Stomach (tissue), 9 donors: ENCODE data around the gene DACH1. TPM values are rescaled to one million over a fixed set of nuclear protein-coding genes. Genes with fewer than 3 reads are reported as not detected.

Experiments
- DNase-seq, 2 donors: peaks; one replicate each; pipeline versions ENCODE4 v3.0.0 to v3.0.0-alpha.2; 2013 to 2019
- H3K27ac ChIP-seq, 5 donors: fragments of 200-600 bp in 4 of 5; sonication (generic) in 4 of 5; one replicate each; pipeline ENCODE4 v1.5.1; 2013 to 2019; ENCODE audit warnings: mild to moderate bottlenecking in 1 of 5, moderate library complexity in 1 of 5
- H3K27me3 ChIP-seq, 3 donors: fragments of 200-600 bp; sonication (generic); one replicate each; pipeline ENCODE4 v1.5.1; 2017 to 2019; ENCODE audit warnings: mixed run types in 1 of 3
- H3K36me3 ChIP-seq, 4 donors: fragments of 200-600 bp; sonication (generic); 1 replicate in 3 of 4; 2 replicates in 1 of 4; pipeline ENCODE4 v1.5.1; 2016 to 2019
- H3K4me1 ChIP-seq, 4 donors: fragments of 200-600 bp; sonication (generic); one replicate each; pipeline ENCODE4 v1.5.1; 2016 to 2019
- H3K4me3 ChIP-seq, 4 donors: fragments of 200-600 bp; sonication (generic) in 3 of 4; one replicate each; pipeline ENCODE4 v1.5.1; 2016 to 2019; ENCODE audit warnings: mild to moderate bottlenecking in 1 of 4
- H3K9me3 ChIP-seq, 4 donors: fragments of 200-600 bp; sonication (generic); one replicate each; pipeline ENCODE4 v1.5.1; 2016 to 2019
- CTCF ChIP-seq, 7 experiments: fragments of 450-650 bp in 4 of 7; fragments of 200-600 bp in 3 of 7; sonication (generic) in 3 of 7; IDR thresholded peaks; one replicate each; pipeline ENCODE4 v1.5.1; 2016 to 2019; ENCODE audit warnings: antibody characterized with exemption in 7 of 7, control low read depth in 2 of 7, mild to moderate bottlenecking in 1 of 7
- EP300 ChIP-seq: sonication (generic); formaldehyde crosslinking; IDR thresholded peaks from one replicate; pipeline ENCODE4 v1.6.1; 2017; ENCODE audit warnings: antibody characterized with exemption
- POLR2A ChIP-seq, 4 donors: fragments of 450-650 bp; IDR thresholded peaks; one replicate each; pipeline ENCODE4 v1.6.1; 2016; ENCODE audit warnings: antibody characterized with exemption in 4 of 4, control low read depth in 2 of 4, mild to moderate bottlenecking in 1 of 4, moderate library complexity in 1 of 4
- POLR2AphosphoS5 ChIP-seq, 3 donors: sonication (generic); formaldehyde crosslinking; IDR thresholded peaks; one replicate each; pipeline ENCODE4 v1.6.1; 2016; ENCODE audit warnings: antibody characterized with exemption in 3 of 3
- WGBS, 5 donors: extraction: QIAGEN DNeasy Blood & Tissue Kit in 3 of 5; methylation state at CpG; one replicate each; pipeline versions ENCODE4 v1.1.5 to v1.1.7; 2013 to 2018; 5-methylcytosine and 5-hydroxymethylcytosine counted together
- intact Hi-C: fragments of 100-400 bp; cut with DNase I; formaldehyde crosslinking; loops from one replicate; pipeline ENCODE4 v1.15.1; 2023; ENCODE audit warnings: low total_unique reads
- polyA plus RNA-seq, 3 donors: library from polyadenylated mRNA; stranded (reverse); fragments of 200-250 nt; gene quantifications; one replicate each; pipeline ENCODE4 v1.2.3, GENCODE V29; 2013
- total RNA-seq, 5 donors: library from RNA; depleted of rRNA; stranded (reverse); fragments of >200 nt; gene quantifications; one replicate each; pipeline versions ENCODE4 v1.1.0 to v1.2.3, GENCODE V29; 2014 to 2016
- donor health status: healthy with polysubstance abuse.
- donor health status: Bipolar disorder and iron deficiency.
- donor health status: healthy.

Gene DACH1
- total and polyA plus RNA-seq, 8 donors: 0.28 to 9.4 (median 2.9) TPM; not detected in 1

DNA sequence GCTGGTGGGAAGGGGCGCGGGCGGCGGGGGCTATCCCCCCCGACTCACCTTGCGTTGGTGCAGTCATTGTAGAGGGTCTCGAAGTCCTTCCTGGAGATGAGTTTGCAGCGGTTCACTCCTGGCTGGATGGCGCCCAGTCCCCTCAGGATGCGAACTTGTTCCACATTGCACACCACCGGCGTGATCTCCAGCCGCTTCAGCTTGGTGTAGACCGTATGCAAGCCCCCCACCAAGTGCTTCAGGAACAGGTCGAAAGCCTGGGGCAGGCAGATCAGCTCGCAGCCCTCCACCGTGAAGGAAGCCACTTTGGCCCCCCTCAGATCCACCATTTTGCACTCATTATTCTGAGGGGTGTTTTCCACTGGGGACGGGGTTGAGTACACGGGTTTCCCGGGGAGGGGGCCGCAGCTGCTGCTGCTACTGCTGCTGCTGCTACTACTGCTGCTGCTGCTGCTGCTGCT is 1.1 kb downstream of the DACH1 start:
- H3K4me1 ChIP-seq: peaks cover 12 to 36% (median 31%) of the 10 kb centered on the region in 4 donors
- DNase-seq: peak in 1 of 2 donors; percentile 51
- H3K9me3 ChIP-seq: no peaks in the 10 kb centered on the region
- H3K4me3 ChIP-seq: peak overlapping the region; percentile 52 to 75 (median 58)
- H3K27me3 ChIP-seq: peaks cover 9 to 82% (median 36%) of the 10 kb centered on the region in 3 donors
- whole genome bisulfite sequencing, 5 donors: 0 to 3% (median 1%) methylated on average over 9 to 21 of the region's 21 CpGs
- no peaks in the 10 kb centered on the region for H3K36me3 ChIP-seq
- H3K27ac ChIP-seq: peak overlapping the region; percentile 60 to 82 (median 69)
- TF ChIP-seq POLR2A (IDR thresholded peaks at IDR 0.05) (no peak), POLR2AphosphoS5 (IDR thresholded peaks at IDR 0.05) (no peak), EP300 (no peak)
- intact Hi-C loops: no loop called here

GRCh38 chr13:71864986-71865873 is 1.8 kb downstream of the DACH1 start:
- Histone ChIP-seq H3K4me1 (peaks cover 12 to 36% (median 31%) of the 10 kb centered on the region in 4 donors), H3K4me3 (peak overlapping the region; percentile 52 to 75 (median 58)), H3K27ac (peak overlapping the region; percentile 60 to 82 (median 69)), H3K9me3 (no peaks in the 10 kb centered on the region), H3K27me3 (peaks cover 9 to 76% (median 36%) of the 10 kb centered on the region in 3 donors), H3K36me3 (no peaks in the 10 kb centered on the region)
- 0 to 6% (median 3%) methylated on average over 40 to 88 of the region's 88 CpGs for WGBS, 5 donors
- no peak for TF ChIP-seq POLR2AphosphoS5 (IDR thresholded peaks at IDR 0.05)
- no peak for TF ChIP-seq CTCF (IDR thresholded peaks at IDR 0.05)
- no peak for TF ChIP-seq EP300
- TF ChIP-seq POLR2A (IDR thresholded peaks at IDR 0.05): no peak
- intact Hi-C loops: no loop called here
- peak in 1 of 2 donors; percentile 70 for DNase-seq

DNA sequence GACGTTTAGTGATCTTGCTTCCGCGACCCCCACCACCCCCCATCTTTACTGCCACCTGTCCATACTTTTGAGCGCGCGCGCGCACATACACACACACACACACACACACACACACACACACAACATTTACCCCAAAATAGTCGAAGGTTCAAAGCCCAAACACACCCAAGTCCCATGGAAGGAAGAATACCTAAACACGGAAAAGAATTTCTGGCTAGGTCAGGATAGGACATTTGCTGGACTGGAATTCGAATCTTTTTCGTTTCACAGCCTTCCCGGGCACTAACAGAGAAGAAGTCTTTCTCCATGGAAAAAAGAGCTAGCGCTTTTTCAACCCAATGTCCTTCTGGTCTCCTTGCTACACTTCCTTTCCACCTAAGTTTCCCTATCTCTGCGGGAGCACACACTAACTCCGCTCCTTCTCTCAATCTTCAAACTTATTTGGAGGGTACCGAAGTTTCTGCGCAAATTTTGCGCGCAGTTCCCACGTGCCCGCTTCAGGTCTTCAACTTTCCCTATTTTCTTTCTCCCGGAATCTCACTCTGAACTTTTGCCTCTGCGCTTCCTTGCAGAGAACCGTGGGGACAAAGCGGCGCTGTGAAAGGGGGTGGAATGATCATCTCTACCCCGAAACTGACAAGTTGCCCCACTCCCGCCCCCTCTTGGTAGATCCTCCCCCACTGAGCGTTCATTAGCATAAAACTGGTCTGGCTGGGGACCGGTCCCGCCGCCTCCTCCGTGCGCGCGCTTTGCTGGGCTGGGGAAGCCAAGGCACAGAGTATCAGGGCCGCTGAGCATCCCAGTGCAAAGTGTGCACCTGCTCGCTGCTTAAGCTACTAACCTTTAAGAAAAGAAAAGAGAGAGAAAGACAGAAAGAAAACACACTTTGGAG is 2.7 kb downstream of the DACH1 start:
- Histone ChIP-seq H3K9me3 (no peaks in the 10 kb centered on the region), H3K27ac (peak overlapping the region; percentile 28 to 82 (median 69)), H3K27me3 (peaks cover 9 to 67% (median 36%) of the 10 kb centered on the region in 3 donors), H3K36me3 (no peaks in the 10 kb centered on the region), H3K4me1 (peaks cover 12 to 36% (median 31%) of the 10 kb centered on the region in 4 donors), H3K4me3 (peak overlapping the region; percentile 52 to 75 (median 58))
- intact Hi-C loops: no loop called here
- TF ChIP-seq POLR2AphosphoS5 (IDR thresholded peaks at IDR 0.05): no peak
- no peak for TF ChIP-seq POLR2A (IDR thresholded peaks at IDR 0.05)
- no peak for TF ChIP-seq EP300
- TF ChIP-seq CTCF (IDR thresholded peaks at IDR 0.05): no peak
- peak in 1 of 2 donors; percentile 76 for DNase-seq
- WGBS, 5 donors: 8 to 12% (median 10%) methylated on average over 39 of the region's 39 CpGs

DNA sequence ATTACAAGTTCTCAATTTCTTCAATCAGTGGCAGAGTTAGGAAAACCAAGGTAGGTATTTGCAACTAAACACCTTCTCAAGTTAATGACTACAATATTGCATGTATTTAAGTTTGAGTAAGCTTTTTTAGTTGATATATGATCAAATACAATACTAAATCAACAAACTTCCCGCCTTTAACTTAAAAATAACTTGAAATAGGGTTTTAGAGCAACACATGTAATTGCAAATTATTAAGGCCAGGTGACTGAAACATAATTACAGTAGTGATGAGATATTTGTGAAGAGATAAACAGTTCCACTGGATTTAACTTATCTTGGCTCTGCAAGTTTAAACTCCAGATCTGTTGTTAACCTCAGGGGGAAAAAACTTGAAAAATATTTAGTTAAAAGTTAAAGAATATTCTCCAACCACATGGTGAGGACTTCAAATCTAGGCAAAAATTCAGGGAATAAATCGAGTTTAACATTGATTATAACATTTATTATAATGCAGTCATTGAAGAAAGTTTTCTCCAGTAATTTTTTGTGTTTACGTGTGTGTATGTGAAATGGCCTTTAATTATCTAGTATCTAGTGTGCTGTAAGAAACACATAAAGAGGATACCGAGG is 3.6 kb downstream of the DACH1 start:
- 47 to 54% (median 51%) methylated on average over 4 of the region's 4 CpGs for WGBS, 5 donors
- no peak for DNase-seq
- Histone ChIP-seq H3K27me3 (peaks cover 9 to 57% (median 36%) of the 10 kb centered on the region in 3 donors), H3K27ac (no peak overlapping the region), H3K4me3 (peak overlapping the region in 3 of 4 donors; percentile 56 to 75 (median 61)), H3K36me3 (no peaks in the 10 kb centered on the region), H3K9me3 (no peaks in the 10 kb centered on the region), H3K4me1 (peaks cover 12 to 36% (median 31%) of the 10 kb centered on the region in 4 donors)
- TF ChIP-seq CTCF (IDR thresholded peaks at IDR 0.05): no peak
- no peak for TF ChIP-seq EP300
- no peak for TF ChIP-seq POLR2AphosphoS5 (IDR thresholded peaks at IDR 0.05)
- no peak for TF ChIP-seq POLR2A (IDR thresholded peaks at IDR 0.05)
- intact Hi-C loops: no loop called here
